CD4-positive, alpha-beta T cell treated with Interleukin-17A for 4 hours (primary cell): Measurements from ENCODE around the gene PHF24.
"Not testable (repeated sequence)": the region's sequence is repeated elsewhere in the genome, so short reads cannot be mapped to it uniquely, and the experiment has no call there.

Source experiments
- DNase-seq: peaks from one replicate; pipeline ENCODE4 v3.0.0-alpha.2; 2020; ENCODE audit warnings: mixed read lengths

PHF24 gene

GRCh38 chr9:34957492-34958410 is at the start of gene PHF24:
Gene PHF24 (plus strand): TSS chr9:34958285. CDS start chr9:34971299, 13,014 bp downstream.
- DNase-seq, result peak; percentile 35

- no peak for DNase-seq
These were observed 31.0 kb upstream of the PHF24 start for GRCh38 chr9:34927061-34927460.

- no peak for DNase-seq
These were observed 29.2 kb upstream of the PHF24 start for GRCh38 chr9:34928921-34929320.

GRCh38 chr9:34929506-34930102 is 28.5 kb upstream of the PHF24 start:
- DNase-seq, result peak; percentile 22

GRCh38 chr9:34939989-34940388 is 18.1 kb upstream of the PHF24 start:
- not testable (repeated sequence) for DNase-seq

GRCh38 chr9:34948451-34948850 is 9.6 kb upstream of the PHF24 start:
- DNase-seq, result no peak

- no peak for DNase-seq
These were observed 3.9 kb upstream of the PHF24 start for GRCh38 chr9:34954225-34954624.

- not testable (repeated sequence) for DNase-seq
These were observed 2.0 kb upstream of the PHF24 start for GRCh38 chr9:34956066-34956465.

- DNase-seq, result no peak
These were observed 1.4 kb upstream of the PHF24 start for GRCh38 chr9:34956648-34957047.

- no peak for DNase-seq
These were observed 412 bp downstream of the PHF24 start for GRCh38 chr9:34958411-34958982.

- no peak for DNase-seq
These were observed 1.4 kb downstream of the PHF24 start for GRCh38 chr9:34959461-34959860.

- no peak for DNase-seq
These were observed 3.7 kb downstream of the PHF24 start for GRCh38 chr9:34961574-34962490.

- DNase-seq, result no peak
These were observed 4.5 kb downstream of the PHF24 start for GRCh38 chr9:34962546-34962945.

GRCh38 chr9:34963552-34963951 is 5.5 kb downstream of the PHF24 start:
- no peak for DNase-seq

- no peak for DNase-seq
These were observed 6.4 kb downstream of the PHF24 start for GRCh38 chr9:34964458-34964857.

- no peak for DNase-seq
These were observed 13.2 kb downstream of the PHF24 start for GRCh38 chr9:34971146-34971811.

- no peak for DNase-seq
These were observed 16.6 kb downstream of the PHF24 start for GRCh38 chr9:34974664-34975063.

GRCh38 chr9:34976441-34976840 is 18.4 kb downstream of the PHF24 start:
- no peak for DNase-seq

GRCh38 chr9:34976992-34977391 is 18.9 kb downstream of the PHF24 start:
- DNase-seq, result no peak

- DNase-seq, result no peak
These were observed 22.2 kb downstream of the PHF24 start for GRCh38 chr9:34980181-34980761.

- DNase-seq, result no peak
These were observed 24.3 kb downstream of the PHF24 start for GRCh38 chr9:34982361-34982760.

- peak; percentile 50 for DNase-seq
These were observed 25.1 kb downstream of the PHF24 start for GRCh38 chr9:34983209-34983608.
